ENCODE measurements around the gene ANAPC1. TPM values are rescaled to one million over a fixed set of nuclear protein-coding genes. Genes with fewer than 3 reads are reported as not detected.
"Not testable (repeated sequence)": the region's sequence is repeated elsewhere in the genome, so short reads cannot be mapped to it uniquely, and the experiment has no call there.

The ANAPC1 gene
- total RNA-seq, 2 experiments from 2014 or later: 34.0 to 39.5 TPM

- DNase-seq; H3K4me1 ChIP-seq (ENCODE audit: insufficient read depth, low read length); H3K27ac ChIP-seq (ENCODE audit: low read depth in 1 of 2, low read length in 2 of 2); H3K9me3 ChIP-seq (ENCODE audit: control insufficient read depth in 1 of 2, insufficient read depth in 1 of 2, low read length in 2 of 2); H3K9me3 Mint-ChIP-seq; POLR2A ChIA-PET; H3K27ac Mint-ChIP-seq; H3K4me3 ChIP-seq (ENCODE audit: low read length); intact Hi-C loops (cut with DNase I, micrococcal nuclease); H3K27me3 ChIP-seq (ENCODE audit: control insufficient read depth in 1 of 2, insufficient read depth in 2 of 2, low read length in 2 of 2); CTCF ChIA-PET; H3K4me3 Mint-ChIP-seq; H3K27me3 Mint-ChIP-seq; H3K4me1 Mint-ChIP-seq (ENCODE audit: low read depth): not testable (repeated sequence)
- peaks cover 28% of the 10 kb centered on the region for H3K36me3 ChIP-seq (ENCODE audit: insufficient read depth, low read length)
- peaks cover 76% of the 10 kb centered on the region for H3K36me3 Mint-ChIP-seq (ENCODE audit: low read depth)
- ATAC-seq (ENCODE audit: poor library complexity): peak; percentile 39
Measured at GRCh38 chr2:111830479-111830878, 53.5 kb downstream of the ANAPC1 start.

- H3K4me3 ChIP-seq (ENCODE audit: low read length); DNase-seq; intact Hi-C loops (cut with DNase I, micrococcal nuclease); H3K4me1 Mint-ChIP-seq (ENCODE audit: low read depth); H3K4me3 Mint-ChIP-seq; H3K27ac Mint-ChIP-seq; ATAC-seq (ENCODE audit: poor library complexity); H3K4me1 ChIP-seq (ENCODE audit: insufficient read depth, low read length); CTCF ChIA-PET; H3K27me3 Mint-ChIP-seq; H3K9me3 ChIP-seq (ENCODE audit: control insufficient read depth in 1 of 2, insufficient read depth in 1 of 2, low read length in 2 of 2); H3K27me3 ChIP-seq (ENCODE audit: control insufficient read depth in 1 of 2, insufficient read depth in 2 of 2, low read length in 2 of 2); POLR2A ChIA-PET; H3K9me3 Mint-ChIP-seq; H3K27ac ChIP-seq (ENCODE audit: low read depth in 1 of 2, low read length in 2 of 2): not testable (repeated sequence)
- H3K36me3 Mint-ChIP-seq (ENCODE audit: low read depth): peaks cover 71% of the 10 kb centered on the region
- H3K36me3 ChIP-seq (ENCODE audit: insufficient read depth, low read length): peaks cover 31% of the 10 kb centered on the region
Measured at GRCh38 chr2:111828217-111828766, 55.7 kb downstream of the ANAPC1 start.

GRCh38 chr2:111812970-111813622, 70.9 kb downstream of the ANAPC1 start:
- DNase-seq; H3K27me3 ChIP-seq (ENCODE audit: control insufficient read depth in 1 of 2, insufficient read depth in 2 of 2, low read length in 2 of 2); H3K4me1 ChIP-seq (ENCODE audit: insufficient read depth, low read length); intact Hi-C loops (cut with DNase I, micrococcal nuclease); H3K36me3 Mint-ChIP-seq (ENCODE audit: low read depth); H3K36me3 ChIP-seq (ENCODE audit: insufficient read depth, low read length); H3K27me3 Mint-ChIP-seq; POLR2A ChIA-PET; H3K4me3 Mint-ChIP-seq; ATAC-seq (ENCODE audit: poor library complexity); H3K9me3 Mint-ChIP-seq; H3K9me3 ChIP-seq (ENCODE audit: control insufficient read depth in 1 of 2, insufficient read depth in 1 of 2, low read length in 2 of 2); H3K4me3 ChIP-seq (ENCODE audit: low read length); H3K27ac ChIP-seq (ENCODE audit: low read depth in 1 of 2, low read length in 2 of 2); H3K27ac Mint-ChIP-seq; H3K4me1 Mint-ChIP-seq (ENCODE audit: low read depth); CTCF ChIA-PET: not testable (repeated sequence)

- not testable (repeated sequence) for H3K4me3 Mint-ChIP-seq; H3K36me3 Mint-ChIP-seq (ENCODE audit: low read depth); H3K4me1 ChIP-seq (ENCODE audit: insufficient read depth, low read length)
Measured at GRCh38 chr2:111790633-111791032, 93.4 kb downstream of the ANAPC1 start.

GRCh38 chr2:111784081-111784480, 99.9 kb downstream of the ANAPC1 start:
- POLR2A ChIA-PET; H3K27me3 ChIP-seq (ENCODE audit: control insufficient read depth in 1 of 2, insufficient read depth in 2 of 2, low read length in 2 of 2); ATAC-seq (ENCODE audit: poor library complexity); H3K27me3 Mint-ChIP-seq; H3K9me3 Mint-ChIP-seq; H3K36me3 ChIP-seq (ENCODE audit: insufficient read depth, low read length); intact Hi-C loops (cut with DNase I, micrococcal nuclease); H3K9me3 ChIP-seq (ENCODE audit: control insufficient read depth in 1 of 2, insufficient read depth in 1 of 2, low read length in 2 of 2); H3K4me3 ChIP-seq (ENCODE audit: low read length); DNase-seq; CTCF ChIA-PET; H3K4me1 ChIP-seq (ENCODE audit: insufficient read depth, low read length); H3K4me3 Mint-ChIP-seq; H3K27ac ChIP-seq (ENCODE audit: low read depth in 1 of 2, low read length in 2 of 2); H3K27ac Mint-ChIP-seq; H3K4me1 Mint-ChIP-seq (ENCODE audit: low read depth); H3K36me3 Mint-ChIP-seq (ENCODE audit: low read depth): not testable (repeated sequence)

More at GRCh38 chr2:111790633-111791032, 93.4 kb downstream of the ANAPC1 start:
- H3K27ac Mint-ChIP-seq; H3K4me1 Mint-ChIP-seq (ENCODE audit: low read depth); intact Hi-C loops (cut with DNase I, micrococcal nuclease); H3K4me3 ChIP-seq (ENCODE audit: low read length); ATAC-seq (ENCODE audit: poor library complexity); H3K36me3 ChIP-seq (ENCODE audit: insufficient read depth, low read length); H3K27me3 Mint-ChIP-seq; H3K27ac ChIP-seq (ENCODE audit: low read depth in 1 of 2, low read length in 2 of 2); POLR2A ChIA-PET; H3K9me3 Mint-ChIP-seq; H3K27me3 ChIP-seq (ENCODE audit: control insufficient read depth in 1 of 2, insufficient read depth in 2 of 2, low read length in 2 of 2); CTCF ChIA-PET; H3K9me3 ChIP-seq (ENCODE audit: control insufficient read depth in 1 of 2, insufficient read depth in 1 of 2, low read length in 2 of 2); DNase-seq: not testable (repeated sequence)

- H3K27me3 Mint-ChIP-seq; intact Hi-C loops (cut with DNase I, micrococcal nuclease); CTCF ChIA-PET; H3K27me3 ChIP-seq (ENCODE audit: control insufficient read depth in 1 of 2, insufficient read depth in 2 of 2, low read length in 2 of 2); H3K27ac Mint-ChIP-seq; POLR2A ChIA-PET; H3K9me3 ChIP-seq (ENCODE audit: control insufficient read depth in 1 of 2, insufficient read depth in 1 of 2, low read length in 2 of 2); H3K9me3 Mint-ChIP-seq; H3K27ac ChIP-seq (ENCODE audit: low read depth in 1 of 2, low read length in 2 of 2); DNase-seq; H3K4me1 Mint-ChIP-seq (ENCODE audit: low read depth); H3K4me3 Mint-ChIP-seq; H3K36me3 ChIP-seq (ENCODE audit: insufficient read depth, low read length); ATAC-seq (ENCODE audit: poor library complexity); H3K4me1 ChIP-seq (ENCODE audit: insufficient read depth, low read length); H3K4me3 ChIP-seq (ENCODE audit: low read length); H3K36me3 Mint-ChIP-seq (ENCODE audit: low read depth): not testable (repeated sequence)
Measured at GRCh38 chr2:111782195-111782594, 101.8 kb downstream of the ANAPC1 start.

GRCh38 chr2:111781443-111782094, 102.4 kb downstream of the ANAPC1 start:
- H3K27ac ChIP-seq (ENCODE audit: low read depth in 1 of 2, low read length in 2 of 2); H3K27me3 Mint-ChIP-seq; ATAC-seq (ENCODE audit: poor library complexity); H3K4me3 Mint-ChIP-seq; H3K36me3 ChIP-seq (ENCODE audit: insufficient read depth, low read length); H3K27ac Mint-ChIP-seq; DNase-seq; H3K4me3 ChIP-seq (ENCODE audit: low read length); H3K9me3 Mint-ChIP-seq; H3K27me3 ChIP-seq (ENCODE audit: control insufficient read depth in 1 of 2, insufficient read depth in 2 of 2, low read length in 2 of 2); H3K4me1 Mint-ChIP-seq (ENCODE audit: low read depth); intact Hi-C loops (cut with DNase I, micrococcal nuclease); CTCF ChIA-PET; H3K9me3 ChIP-seq (ENCODE audit: control insufficient read depth in 1 of 2, insufficient read depth in 1 of 2, low read length in 2 of 2); POLR2A ChIA-PET; H3K4me1 ChIP-seq (ENCODE audit: insufficient read depth, low read length): not testable (repeated sequence)
- peaks cover 13% of the 10 kb centered on the region for H3K36me3 Mint-ChIP-seq (ENCODE audit: low read depth)

All from CD4-positive, alpha-beta T cell (primary cell).